Measurements from ENCODE around the gene KRT16. TPM values are rescaled to one million over a fixed set of nuclear protein-coding genes. Genes with fewer than 3 reads are reported as not detected.

KRT16 gene
- total RNA-seq, 4 donors from 2014 or later = not detected

DNA sequence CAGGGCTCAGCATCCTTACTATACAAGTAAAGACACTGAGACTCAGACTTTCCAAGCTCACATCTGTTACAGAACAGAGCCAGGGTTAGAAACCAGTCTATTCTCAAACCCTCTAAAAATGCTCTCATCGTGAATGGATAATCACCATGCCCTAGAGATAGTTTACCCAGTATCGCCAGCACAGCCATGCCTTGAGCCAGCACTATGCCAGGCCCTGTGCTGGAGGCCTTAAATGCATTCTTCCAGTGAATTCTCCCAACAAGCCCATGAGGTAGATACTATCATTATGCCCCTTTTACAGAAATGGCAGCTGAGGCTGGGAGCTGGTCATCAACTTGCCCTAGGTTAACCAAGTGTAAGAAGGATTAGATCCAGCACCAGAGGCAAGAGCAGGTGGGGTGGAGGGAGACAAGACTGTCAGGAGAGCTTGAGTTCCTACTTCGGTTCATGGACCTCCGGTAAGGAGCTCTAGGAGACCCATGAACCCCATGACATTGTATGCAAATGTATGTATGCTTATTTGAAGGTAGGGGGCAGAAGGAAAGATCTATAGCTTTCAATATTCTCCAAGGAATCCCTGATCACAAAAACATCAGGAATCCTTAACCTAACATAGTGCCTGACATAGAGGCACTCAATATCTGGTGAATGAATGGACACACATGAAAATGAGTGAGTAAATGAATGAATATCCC lies 31.1 kb downstream of the KRT16 start:
- DNase-seq = no peak
- TF ChIP-seq POLR2A (IDR thresholded peaks at IDR 0.05) (no peak), CTCF (IDR thresholded peaks at IDR 0.05) (no peak)
- Histone ChIP-seq H3K36me3 (no peaks in the 10 kb centered on the region), H3K27ac (no peak overlapping the region), H3K9me3 (no peaks in the 10 kb centered on the region), H3K4me1 (no peaks in the 10 kb centered on the region), H3K4me3 (no peak overlapping the region), H3K27me3 (no peaks in the 10 kb centered on the region)
- intact Hi-C loops (cut with DNase I; ENCODE audit: low total_unique reads) = no loop called here

- DNase-seq = no peak
- Histone ChIP-seq H3K36me3 (no peaks in the 10 kb centered on the region), H3K27ac (no peak overlapping the region), H3K4me3 (no peak overlapping the region), H3K9me3 (no peaks in the 10 kb centered on the region), H3K4me1 (no peaks in the 10 kb centered on the region), H3K27me3 (no peaks in the 10 kb centered on the region)
- TF ChIP-seq CTCF (IDR thresholded peaks at IDR 0.05) = no peak
- TF ChIP-seq POLR2A (IDR thresholded peaks at IDR 0.05) = no peak
- intact Hi-C loops (cut with DNase I; ENCODE audit: low total_unique reads) = no loop called here
Observed at GRCh38 chr17:41580687-41581365, 31.7 kb downstream of the KRT16 start.

- Histone ChIP-seq H3K27me3 (no peaks in the 10 kb centered on the region), H3K4me1 (no peaks in the 10 kb centered on the region), H3K9me3 (no peaks in the 10 kb centered on the region), H3K27ac (no peak overlapping the region), H3K4me3 (no peak overlapping the region), H3K36me3 (no peaks in the 10 kb centered on the region)
- no peak for DNase-seq
- intact Hi-C loops (cut with DNase I; ENCODE audit: low total_unique reads) = no loop called here
- no peak for TF ChIP-seq POLR2A (IDR thresholded peaks at IDR 0.05)
- TF ChIP-seq CTCF (IDR thresholded peaks at IDR 0.05) = no peak
Observed at GRCh38 chr17:41580244-41580575, 32.4 kb downstream of the KRT16 start.

GRCh38 chr17:41579484-41580243 lies 32.9 kb downstream of the KRT16 start:
- H3K36me3 ChIP-seq = no peaks in the 10 kb centered on the region
- intact Hi-C loops (cut with DNase I; ENCODE audit: low total_unique reads) = no loop called here
- H3K27ac ChIP-seq = no peak overlapping the region
- TF ChIP-seq POLR2A (IDR thresholded peaks at IDR 0.05) (no peak), CTCF (IDR thresholded peaks at IDR 0.05) (peak; percentile 25 to 67 (median 46))
- DNase-seq = peak; percentile 48 to 51
- no peaks in the 10 kb centered on the region for H3K27me3 ChIP-seq
- H3K4me3 ChIP-seq = no peak overlapping the region
- H3K9me3 ChIP-seq = no peaks in the 10 kb centered on the region
- H3K4me1 ChIP-seq = no peaks in the 10 kb centered on the region

- no peak for DNase-seq
- intact Hi-C loops (cut with DNase I; ENCODE audit: low total_unique reads) = no loop called here
- Histone ChIP-seq H3K27ac (no peak overlapping the region), H3K4me3 (no peak overlapping the region), H3K4me1 (no peaks in the 10 kb centered on the region), H3K27me3 (no peaks in the 10 kb centered on the region), H3K9me3 (no peaks in the 10 kb centered on the region), H3K36me3 (no peaks in the 10 kb centered on the region)
- no peak for TF ChIP-seq CTCF (IDR thresholded peaks at IDR 0.05)
- no peak for TF ChIP-seq POLR2A (IDR thresholded peaks at IDR 0.05)
Observed at GRCh38 chr17:41578971-41579370, 33.6 kb downstream of the KRT16 start.
